ENCODE data around the gene GLE1.

GLE1 gene, protein sequence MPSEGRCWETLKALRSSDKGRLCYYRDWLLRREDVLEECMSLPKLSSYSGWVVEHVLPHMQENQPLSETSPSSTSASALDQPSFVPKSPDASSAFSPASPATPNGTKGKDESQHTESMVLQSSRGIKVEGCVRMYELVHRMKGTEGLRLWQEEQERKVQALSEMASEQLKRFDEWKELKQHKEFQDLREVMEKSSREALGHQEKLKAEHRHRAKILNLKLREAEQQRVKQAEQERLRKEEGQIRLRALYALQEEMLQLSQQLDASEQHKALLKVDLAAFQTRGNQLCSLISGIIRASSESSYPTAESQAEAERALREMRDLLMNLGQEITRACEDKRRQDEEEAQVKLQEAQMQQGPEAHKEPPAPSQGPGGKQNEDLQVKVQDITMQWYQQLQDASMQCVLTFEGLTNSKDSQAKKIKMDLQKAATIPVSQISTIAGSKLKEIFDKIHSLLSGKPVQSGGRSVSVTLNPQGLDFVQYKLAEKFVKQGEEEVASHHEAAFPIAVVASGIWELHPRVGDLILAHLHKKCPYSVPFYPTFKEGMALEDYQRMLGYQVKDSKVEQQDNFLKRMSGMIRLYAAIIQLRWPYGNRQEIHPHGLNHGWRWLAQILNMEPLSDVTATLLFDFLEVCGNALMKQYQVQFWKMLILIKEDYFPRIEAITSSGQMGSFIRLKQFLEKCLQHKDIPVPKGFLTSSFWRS

DNA sequence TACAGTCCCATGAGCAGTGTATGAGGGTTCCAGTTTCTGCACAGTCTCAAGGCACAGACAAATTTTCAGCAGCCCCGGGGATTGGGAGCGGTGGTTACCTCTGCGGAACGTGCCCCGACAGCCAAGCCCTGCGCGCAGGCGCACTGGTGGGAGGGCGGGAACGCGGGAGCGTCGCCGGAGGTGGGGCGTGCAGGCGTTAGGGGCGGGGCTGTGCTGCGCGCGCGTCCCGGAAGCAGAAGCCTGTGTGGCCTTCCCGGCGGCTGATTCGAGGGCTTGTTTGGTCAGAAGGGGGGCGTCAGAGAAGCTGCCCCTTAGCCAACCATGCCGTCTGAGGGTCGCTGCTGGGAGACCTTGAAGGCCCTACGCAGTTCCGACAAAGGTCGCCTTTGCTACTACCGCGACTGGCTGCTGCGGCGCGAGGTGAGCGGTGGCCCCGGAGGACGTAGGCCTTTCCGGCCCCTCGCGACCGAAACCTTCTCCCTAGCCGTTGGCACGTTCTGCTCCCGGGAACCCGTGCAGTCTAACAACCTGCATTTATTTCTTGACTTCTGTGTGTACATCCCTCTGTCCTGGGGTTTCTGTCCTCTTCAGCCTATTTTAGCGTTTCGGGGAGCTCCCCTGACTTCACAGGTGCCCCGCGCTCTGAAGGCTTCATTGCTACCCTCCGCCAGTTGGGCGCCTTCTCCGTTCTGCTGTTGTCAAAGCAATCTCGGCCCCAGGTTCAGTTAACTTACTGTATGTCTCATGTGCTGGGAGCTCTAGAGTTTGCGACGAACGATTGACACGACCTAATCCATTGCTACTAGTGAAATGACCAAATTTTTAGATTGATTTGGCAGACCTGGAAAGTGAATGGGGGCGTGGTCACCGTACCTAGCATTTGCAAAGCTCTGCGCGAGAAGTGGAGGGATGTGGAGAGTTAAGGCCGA lies at the start of gene GLE1:
GLE1 (plus strand) TSS at position 235 of the 929 bp plus-strand sequence; CDS start at position 322, 87 bp downstream.
- DNase-seq, result peak; percentile 97

DNA sequence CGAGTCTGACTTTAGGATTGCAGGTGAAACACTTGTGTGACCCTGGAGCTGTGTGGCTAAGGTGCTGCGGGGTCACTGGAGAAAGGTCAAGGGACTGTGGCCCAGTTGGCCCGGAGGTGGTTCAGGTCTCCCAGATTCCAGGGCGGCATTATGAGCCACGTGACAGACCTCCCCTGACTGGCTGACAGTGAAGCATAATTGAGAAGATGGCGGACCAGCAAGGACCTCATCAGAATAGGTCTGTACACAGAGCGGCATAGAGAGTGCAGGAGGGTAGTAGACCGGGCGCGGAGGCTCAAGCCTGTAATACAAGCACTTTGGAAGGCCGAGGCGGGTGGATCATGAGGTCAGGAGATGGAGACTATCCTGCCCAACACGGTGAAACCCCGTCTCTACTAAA lies 49.5 kb upstream of the GLE1 start:
- DNase-seq, result no peak

DNA sequence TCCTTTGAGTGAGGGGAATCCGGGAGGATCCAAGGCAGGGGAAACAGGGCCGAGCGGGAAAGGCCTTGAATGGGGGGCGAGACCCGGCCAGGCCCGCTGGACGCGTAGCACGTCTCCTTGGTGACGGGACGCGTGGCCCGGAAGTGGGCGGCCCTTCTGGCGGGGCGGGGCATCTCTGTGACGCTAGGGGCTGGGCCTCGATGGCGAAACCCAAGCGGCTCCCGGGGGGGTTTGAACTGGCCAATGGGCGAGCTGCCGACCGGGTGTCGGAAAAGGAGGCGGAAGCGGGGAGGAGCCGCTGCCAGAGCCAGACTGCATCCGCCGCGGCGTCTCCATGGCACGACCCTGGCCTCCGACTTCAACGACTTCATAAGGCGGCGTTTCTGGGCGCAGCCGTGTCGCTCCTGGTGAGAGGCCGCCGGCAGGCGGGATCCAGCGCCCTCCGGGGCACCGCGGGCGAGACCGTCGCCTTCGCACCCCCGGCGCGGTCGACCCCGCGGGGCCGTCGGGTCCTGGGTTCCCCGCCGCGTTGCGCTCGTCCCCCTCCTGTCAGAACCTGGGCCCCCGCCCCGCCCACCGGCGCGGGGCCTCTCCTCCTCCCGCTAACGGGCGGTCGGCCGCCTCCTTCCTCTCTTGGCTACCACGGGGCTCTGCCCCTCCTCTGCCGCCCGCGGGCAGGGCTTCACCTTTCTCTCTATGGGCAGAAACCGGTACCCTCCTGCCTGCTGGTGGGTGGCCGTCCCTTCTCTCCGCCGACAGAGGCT lies 48.5 kb upstream of the GLE1 start, which contains the start of gene ODF2:
ODF2 (plus strand) TSS at position 158 of the 764 bp plus-strand sequence; CDS start at position 244, 86 bp downstream.
- DNase-seq, result peak; percentile 98

DNA sequence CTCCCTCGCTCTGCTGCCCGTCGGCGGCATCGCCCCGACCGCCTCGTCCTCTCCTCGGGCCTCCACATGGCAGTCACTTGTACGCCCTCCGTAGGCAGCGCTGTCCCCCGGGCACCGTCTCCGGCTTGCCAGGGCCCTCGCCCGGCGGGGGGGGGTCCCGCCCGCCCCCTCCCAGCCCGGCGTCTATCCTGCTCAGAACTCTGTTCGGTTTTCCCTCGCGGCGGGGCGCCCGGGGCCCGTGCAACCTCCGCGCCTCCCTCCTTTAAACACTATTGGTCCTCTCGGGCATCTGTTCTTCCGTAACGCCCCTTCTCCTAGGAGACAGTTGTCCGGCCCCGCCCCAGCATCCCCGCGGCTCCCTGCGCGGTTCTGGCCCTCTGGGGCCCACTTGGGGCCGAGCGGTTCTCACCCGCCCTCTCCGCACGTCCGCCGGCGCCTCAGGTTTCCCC lies 47.9 kb upstream of the GLE1 start:
- DNase-seq, result peak; percentile 70

DNA sequence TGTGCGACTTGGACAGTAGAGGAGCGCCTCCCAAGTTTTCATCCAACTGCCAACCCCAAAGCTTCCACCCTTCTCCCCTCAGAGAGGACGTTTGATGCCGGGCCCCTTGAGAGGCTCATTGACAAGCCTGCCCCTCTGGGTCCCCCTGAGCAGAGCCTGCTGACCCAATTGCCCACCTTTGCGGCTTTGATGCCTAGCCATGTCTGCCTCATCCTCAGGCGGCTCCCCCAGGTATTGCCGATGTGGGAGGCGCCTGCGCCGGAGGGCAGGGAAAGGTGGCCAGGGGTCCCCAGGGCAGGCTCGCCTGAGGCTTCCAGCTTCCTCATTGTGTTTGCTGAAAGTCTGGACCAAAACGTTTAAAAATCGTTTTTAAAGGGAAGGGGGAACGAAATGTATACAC lies 47.3 kb upstream of the GLE1 start:
- no peak for DNase-seq

DNA sequence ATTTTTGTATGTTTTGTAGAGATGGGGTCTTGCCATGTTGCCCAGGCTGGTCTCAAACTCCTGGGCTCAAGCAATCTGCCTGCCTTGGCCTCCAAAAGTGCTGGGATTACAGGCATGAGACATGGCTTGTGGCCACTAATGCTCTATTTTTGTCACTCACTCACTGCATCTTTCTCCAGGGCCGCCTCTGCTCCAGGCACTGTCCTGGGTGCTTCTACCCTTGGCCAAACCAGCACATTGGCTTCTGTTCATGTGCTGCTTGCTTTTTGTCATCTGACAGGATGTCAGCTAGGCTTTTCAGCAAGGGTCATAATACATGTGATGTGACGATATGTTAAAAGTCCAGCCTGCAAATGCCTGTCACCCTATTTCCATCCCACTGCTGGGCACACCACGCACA lies 45.5 kb upstream of the GLE1 start:
- no peak for DNase-seq

DNA sequence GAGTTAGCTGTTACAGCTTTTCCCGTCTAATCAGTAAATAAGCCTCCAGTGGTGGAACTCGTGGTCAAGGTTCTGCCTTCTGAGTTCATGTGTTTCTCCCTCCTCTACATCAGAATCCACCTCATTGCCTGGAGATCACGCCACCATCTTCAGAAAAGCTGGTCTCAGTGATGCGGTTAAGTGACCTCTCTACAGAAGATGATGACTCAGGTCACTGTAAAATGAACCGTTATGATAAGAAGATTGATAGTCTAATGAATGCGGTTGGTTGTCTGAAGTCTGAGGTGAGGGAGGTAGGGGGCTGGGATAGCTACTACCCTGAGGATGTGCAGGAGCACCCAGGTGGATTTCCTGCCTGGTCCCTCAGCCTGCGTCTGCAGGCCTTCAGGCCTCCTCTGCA lies 35.4 kb upstream of the GLE1 start:
- DNase-seq, result no peak

DNA sequence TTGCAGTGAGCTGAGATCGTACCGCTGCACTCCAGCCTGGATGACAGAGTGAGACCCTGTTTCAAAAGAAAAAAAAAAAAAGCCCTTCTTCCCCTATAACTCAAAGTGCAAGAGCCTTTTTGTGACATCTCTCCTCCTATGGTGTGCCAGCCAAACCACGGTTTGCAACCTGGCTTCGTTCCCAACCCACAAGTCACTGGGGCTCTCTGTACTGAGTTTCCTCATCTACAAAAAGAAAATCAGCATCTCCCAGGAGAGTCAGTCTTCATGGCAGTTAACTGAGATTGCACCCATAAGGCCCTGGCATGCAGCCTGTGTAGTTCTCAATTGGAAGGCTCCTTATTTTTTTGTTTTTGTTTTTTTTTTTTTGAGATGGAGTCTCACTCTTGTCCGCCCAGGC lies 34.0 kb upstream of the GLE1 start:
- no peak for DNase-seq

DNA sequence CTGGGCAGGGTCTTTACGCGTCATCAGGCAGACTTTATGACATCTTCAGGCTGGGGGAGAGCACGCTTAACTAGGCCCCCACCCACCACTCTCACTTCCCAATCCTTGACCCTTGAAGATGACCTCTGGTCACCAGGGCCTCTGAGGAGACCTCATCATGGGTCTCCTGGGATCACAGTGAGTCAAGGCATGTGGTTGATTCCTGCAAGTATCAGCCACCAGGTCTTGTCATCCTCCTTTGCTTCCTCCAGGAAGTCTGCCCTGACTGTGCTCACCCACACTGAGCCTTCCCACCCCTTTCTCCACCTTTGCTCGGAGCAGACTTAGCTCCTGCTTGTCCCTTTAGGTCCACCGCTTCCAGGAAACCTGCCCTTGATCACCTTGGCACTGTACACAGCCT lies 31.4 kb upstream of the GLE1 start:
- no peak for DNase-seq

DNA sequence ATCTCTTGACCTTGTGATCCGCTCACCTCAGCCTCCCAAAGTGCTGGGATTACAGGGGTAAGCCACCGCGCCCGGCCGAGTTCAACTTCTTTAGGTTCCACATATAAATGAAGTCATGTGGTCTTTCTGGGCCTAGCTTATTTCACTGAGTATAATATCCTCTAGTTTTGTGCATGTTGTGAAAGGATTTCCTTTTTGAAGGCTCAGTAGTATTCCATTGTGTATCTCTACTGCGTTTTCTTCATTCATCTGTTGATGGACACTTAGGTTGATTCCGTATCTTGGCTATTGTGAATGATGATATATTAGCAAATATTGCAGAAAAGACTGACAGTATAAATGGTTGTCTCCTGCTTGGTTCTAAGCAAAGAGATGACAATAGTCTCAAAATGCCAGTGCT lies 28.7 kb upstream of the GLE1 start:
- DNase-seq, result no peak

DNA sequence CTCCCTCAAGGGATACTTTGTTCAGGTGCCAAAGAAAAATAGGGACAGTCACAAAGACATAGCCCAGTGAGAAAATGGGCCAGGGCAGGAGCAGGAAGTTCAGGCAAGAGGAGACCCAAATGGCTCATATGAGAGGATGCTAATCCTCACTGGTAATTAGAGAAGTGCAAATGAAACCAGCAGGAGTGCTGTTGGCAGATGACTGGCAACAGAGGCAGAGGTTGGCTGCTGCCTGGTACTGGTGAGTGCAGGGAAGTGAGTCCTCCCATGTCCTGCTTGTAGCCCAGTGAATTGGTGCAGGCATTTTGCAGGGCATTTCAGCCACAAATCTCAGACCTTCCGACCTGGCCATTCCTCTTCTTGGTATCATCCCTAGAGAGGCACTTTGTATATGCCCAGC lies 25.3 kb upstream of the GLE1 start:
- no peak for DNase-seq

DNA sequence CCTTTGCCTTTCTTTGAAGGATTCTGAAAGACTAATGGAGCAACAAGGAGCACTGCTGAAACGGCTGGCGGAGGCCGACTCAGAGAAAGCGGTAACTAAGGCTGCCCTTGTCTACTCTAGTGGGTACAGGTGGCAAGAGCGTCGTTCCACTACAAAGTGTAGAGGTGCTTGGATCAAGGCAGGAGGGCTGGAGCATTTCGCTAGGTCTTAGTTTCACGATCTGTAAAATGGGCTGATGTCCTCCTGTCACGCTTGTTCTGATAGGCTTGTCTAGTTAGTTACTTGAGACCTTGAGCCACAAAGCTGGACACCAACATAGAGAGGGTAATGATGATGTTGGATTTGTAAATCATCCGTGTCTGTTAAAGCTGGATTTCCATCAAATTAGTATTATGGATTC lies 23.0 kb upstream of the GLE1 start:
- DNase-seq, result no peak

DNA sequence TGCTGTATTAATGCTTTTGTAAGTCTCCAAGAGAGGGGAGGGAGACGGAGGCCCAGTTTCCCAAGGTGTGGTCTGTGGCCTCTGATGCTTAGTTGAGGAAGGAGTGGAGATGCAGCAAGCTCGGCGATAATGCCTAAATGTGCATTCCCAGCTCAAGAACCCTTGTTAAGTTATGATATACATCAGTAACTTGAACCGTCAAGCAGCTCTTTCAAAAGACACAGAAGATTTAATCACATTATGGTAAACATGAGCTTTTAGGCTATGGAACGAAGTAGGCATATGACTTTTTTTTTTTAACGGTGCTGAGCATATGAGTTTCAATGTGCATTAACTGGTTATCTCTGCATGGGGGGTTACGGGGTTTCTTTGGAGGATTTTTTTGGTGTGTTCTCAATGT lies 22.3 kb upstream of the GLE1 start:
- DNase-seq, result no peak

DNA sequence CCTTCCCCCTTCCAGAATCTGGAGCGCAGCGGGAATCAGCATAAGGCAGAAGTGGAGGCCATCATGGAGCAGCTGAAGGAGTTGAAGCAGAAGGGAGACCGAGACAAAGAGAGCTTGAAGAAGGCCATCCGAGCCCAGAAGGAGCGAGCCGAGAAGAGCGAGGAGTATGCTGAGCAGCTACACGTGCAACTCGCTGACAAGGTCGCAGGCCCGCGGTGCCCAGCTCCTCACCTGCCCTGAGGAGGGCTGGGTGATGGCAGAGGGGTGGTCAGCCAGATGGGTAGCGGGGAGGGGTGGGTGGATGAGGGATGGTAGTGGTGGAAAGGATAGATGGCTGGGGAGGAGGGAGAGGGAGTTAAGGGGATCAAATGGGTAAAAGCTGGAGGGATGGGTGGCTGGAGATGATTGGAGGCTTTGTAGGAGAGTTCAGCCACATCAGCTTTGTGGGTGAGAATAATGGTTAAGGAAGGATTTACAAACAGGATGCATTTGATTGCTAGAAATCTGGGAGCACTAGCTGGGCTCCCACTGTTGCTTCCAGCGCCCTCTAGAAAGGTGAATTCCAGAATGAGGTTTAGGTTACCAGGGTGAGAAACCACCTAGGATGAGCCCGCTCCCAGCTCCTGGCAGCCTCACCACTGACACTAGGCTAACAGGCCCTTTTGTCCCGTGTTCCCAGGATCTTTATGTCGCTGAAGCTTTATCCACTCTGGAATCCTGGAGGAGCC lies 19.7 kb upstream of the GLE1 start:
- DNase-seq, result no peak

DNA sequence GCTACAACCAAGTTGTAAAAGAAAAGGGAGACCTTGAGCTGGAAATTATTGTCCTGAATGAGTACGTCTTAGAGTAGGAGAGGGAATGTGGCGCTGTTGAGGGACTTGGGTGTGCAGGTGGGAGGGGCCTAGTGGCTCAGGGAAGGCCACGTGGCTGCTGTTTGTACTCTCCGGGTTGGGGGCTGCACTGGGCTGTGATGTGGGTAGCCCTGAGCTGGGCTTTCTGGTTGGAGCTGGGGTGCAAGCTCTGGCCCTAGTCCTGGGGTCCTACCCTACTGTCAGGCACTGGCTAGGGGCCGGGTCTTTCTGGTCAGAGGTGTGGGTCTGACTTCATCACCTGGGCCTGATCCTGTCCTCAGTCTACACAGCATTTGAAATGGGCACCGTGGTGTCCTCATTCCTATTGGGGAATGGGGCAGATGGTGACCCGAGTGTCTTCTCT lies 19.1 kb upstream of the GLE1 start:
- no peak for DNase-seq

DNA sequence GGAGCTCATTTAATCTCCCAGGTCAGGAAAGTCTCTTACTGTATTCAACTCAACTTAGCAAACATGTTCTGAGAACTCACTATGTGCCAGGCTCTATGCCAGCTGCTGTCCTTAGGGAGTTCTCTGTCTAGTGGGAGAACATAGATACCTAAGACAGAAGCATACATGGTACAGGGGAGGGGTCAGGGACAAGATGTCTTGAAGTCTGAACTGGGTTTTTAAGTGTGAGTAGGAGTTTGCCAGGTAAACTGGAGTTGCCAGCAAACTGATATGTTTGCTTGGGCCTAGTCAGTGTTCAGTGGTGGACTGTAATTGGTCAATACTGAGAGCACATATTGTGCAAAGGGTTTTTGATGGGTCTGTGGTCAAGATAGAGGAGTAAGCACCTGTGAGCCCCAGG lies 18.3 kb upstream of the GLE1 start:
- DNase-seq, result no peak

DNA sequence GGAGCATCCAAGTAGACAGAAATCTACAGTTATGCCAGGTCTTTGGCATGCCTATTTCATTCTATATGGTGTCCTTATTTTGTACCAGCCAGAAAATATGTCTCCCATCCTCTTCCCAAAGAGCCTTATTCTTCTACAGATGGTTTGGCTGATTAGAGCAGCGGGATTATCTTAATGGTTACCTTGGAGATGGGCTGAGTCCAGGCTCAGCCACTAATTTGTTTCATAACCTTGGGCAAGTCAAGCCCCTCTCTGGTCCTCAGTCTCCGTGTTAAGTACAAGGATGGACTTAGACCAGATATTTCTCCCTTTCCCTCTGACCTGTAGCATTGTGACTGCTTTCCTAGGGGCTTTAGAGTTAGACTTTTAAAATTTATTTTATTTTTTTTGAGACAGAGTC lies 11.1 kb upstream of the GLE1 start:
- DNase-seq, result no peak

DNA sequence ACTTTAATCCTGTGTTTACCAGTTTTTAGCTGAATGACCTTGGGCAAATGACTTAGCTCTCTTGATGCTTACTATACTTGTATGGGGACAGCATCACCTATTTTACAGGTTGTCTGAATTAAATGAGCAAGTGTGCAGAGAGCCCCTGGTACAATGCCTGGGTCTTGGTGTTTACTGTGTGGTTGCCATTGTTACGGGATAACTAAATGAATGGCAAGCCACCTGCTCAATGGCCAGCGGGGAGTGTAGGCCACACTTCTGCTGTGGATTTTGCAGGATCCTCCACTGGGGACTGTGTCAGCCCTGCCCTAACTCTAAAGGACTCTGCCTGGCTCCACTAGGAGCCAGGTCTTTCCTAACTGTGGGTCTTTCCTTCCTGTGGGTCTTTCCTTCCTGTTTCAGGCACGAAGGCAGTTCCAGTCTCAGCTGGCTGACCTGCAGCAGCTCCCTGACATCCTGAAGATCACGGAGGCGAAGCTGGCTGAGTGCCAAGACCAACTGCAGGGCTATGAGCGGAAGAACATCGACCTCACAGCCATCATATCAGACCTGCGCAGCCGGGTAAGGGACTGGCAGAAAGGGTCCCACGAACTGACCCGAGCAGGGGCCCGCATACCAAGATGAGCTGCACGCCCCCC lies 10.3 kb upstream of the GLE1 start:
- DNase-seq, result no peak

DNA sequence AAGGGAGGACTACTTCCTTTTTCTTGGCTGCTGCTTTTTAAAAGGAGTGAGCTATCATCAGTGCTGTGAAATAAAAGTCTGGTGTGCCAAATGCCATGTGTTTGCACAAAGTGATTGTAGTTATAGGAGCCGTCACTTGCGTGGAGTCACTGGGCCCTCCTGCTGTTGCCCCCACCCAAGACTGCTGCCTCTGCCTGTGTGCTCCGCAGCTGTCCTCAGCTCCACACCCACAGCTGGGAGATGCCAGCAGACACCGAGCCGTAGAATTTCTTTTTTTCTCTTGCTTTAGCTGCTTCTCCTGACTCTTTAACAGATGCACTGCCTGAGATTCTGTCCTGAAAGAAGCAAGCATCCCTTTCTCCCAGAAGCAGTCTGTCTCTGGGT lies 9.8 kb upstream of the GLE1 start:
- no peak for DNase-seq

DNA sequence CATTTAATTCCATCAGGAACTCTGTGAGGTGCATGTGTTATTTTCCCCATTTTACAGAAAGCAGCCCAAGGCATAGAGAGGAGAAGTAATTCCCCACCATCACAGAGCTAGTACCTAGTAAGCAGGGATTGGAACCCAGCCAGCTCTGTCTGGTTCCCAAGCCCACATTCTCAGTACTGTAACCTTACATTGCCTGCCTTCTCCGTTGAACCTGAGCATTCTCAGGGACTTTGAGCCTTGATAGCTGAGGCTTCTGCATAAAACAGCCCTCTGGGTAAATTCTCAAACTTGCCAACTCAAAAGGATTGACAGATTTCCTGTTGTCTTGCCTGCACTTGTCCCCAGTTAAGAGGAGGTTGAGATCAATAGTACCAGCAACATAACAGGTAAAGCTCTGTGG lies 9.2 kb upstream of the GLE1 start:
- DNase-seq, result no peak

DNA sequence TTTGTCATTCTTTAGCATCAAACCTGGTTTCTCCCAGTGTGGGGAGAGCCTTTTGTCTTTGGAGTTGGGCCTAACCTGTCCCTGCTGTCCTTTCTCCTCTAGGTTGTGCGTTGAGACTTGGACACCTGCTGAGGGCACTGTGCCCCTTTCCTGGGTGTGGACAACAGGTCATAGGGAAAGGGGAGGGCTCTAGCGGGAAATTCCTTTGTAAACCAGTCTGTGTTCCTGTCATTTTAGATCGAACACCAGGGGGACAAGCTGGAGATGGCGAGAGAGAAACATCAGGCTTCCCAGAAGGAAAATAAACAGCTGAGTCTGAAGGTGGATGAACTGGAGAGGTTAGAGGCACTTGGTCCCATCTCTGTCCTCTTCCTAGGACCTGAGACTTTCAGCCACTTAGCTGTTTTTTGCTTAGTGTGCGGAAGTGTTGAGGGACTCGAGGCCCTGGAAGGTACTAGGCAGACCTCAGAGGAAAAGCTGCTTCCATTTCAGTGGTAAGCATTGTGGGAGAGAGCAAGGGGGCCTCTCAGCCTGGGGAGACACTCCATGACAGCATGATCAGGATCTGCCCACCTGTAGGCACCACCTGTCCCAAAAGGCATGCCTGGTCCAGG lies 8.6 kb upstream of the GLE1 start:
- no peak for DNase-seq
